HG02970 (cell line): ENCODE measurements around the gene RASGEF1B.

ENCODE experiments used
- ATAC-seq: cut with Tn5 transposase; IDR thresholded peaks from one replicate; pipeline ENCODE4 v1.9.1; 2021; ENCODE audit warnings: mild to moderate bottlenecking, moderate library complexity, moderate number of reproducible peaks; ENCODE audit not compliant: unreplicated experiment, low FRiP score

Gene RASGEF1B

DNA sequence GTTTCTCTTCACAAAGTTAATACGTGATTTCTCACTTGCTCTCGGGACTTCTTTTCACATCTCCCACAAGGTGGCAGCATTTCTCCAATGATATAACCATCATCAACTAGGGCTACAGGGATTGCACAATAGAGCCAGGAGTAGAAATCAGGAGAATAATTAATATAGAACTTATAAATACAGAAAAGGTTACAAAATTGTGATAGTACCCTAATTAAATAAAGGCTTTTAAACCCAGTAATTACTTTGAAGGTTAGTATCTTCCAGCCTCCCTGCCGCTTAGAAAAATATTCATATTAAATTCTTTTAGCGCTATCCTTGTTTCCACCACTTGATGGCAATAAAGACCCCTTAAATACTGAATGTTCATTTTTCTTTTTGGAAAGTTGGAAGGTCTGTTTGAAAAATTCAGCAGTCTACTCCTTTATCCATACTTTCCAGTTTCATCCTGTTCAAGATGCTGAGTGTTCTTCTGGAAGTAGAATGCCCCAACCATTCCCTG lies 65.8 kb downstream of the RASGEF1B start:
- ATAC-seq: peak; percentile 79

DNA sequence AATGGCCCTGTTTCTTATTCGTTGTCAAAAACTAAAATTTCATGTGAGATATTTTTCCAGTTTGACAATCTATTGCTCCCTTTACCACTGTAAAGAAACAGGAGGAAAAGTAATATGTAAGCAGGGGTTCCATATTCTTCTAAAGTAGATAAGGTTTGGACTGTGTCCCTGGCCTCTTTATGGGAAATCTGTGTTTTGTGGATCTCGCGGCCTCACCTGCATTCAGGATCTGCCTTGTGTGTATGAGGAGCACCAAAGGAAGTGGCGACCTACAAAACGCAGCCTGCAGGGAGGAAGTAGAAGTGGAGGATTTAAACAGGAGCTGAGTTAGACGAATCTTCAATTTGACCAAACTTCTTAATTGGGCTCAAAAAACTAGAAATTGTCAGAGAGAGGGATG lies 67.0 kb downstream of the RASGEF1B start:
- no peak for ATAC-seq

DNA sequence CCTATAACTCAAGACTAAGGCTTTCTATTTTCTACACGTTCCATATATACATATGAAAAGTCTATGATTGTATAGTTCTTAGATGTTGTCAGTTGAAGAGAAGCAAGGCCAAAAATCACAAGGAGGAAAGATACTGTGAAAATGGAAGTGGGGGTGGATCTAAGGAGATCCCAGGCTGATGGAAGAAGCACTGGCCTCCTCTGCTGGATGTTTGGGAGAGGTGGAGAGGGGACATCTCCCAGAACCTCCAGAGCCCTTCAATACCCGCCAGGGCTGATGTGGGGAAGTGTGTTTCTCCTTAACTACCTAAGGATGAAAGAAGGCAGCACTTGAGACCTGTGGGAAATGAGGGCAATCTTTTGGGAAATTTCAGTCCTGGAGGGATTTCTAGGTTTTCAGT lies 67.4 kb downstream of the RASGEF1B start:
- no peak for ATAC-seq

DNA sequence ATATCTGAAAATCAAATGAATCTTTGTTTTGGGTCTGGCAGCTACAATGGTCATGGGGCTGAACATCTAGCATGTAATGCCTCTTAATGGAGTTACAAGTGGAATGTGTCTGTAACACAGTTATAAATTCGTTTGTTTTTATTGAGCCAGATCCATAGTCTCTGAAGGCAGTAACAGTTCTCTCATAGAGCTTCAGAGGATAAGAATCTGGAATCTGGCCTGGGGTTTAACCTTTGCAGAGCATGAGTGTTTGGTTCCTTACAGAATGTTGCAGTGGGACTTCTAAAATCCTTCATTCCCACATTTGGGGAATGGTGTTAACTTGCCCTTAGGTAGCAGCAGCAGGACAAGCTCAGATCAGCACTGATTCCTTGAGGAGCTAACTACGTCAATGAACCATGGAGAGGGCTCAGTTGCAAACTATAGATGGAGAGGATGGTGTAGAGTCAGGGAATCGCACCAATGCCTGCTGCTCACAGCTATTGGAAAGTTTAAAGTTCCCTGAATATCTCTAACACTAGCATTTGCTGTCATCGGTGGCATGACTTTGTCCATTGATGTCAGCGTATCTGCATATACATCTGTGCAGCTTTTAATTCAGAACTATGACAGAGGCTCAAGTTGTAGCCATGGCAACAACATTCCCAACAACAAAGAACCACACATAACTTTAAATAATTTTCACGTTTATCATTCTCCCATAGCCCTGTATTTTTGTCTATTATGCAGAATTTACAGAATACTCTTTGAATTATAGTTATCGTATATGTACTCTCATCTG lies 72.2 kb downstream of the RASGEF1B start:
- no peak for ATAC-seq

DNA sequence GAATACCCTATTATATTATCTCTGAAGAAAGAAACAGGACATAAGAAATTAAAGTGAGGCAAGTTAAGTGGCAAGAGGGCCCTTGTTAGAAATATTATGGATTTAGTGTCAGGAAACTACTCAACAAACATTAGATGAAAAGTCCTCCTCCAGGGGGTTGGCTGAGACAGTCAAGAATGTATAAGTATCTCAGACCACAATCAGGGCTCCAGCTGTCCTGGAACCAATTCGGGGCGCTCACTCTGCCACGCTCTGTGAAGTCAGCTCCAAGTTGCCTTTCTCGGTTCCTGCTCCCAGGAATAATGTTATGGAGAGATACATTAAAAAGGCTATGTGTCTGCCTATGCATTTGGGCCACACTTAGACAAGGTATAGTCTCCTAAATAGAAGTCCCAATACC lies 73.3 kb downstream of the RASGEF1B start:
- ATAC-seq: no peak

DNA sequence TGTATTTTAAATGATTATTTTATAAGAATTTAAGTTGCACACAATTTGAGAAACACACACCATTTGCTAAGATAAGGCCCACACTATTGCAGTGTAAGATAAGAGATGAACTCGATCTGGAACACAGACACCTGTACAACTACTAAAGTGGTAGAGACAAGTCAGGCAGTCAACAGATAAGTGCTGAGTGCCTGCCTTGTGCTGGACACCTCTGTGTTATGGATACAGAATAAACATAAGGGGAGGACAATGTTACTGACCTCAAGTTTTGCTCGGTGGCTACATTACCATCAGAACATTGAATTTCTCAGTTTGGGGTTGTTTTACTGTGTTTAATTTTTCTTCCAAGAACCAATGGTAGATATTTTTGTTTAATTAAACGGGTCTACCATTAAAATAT lies 74.1 kb downstream of the RASGEF1B start:
- no peak for ATAC-seq

DNA sequence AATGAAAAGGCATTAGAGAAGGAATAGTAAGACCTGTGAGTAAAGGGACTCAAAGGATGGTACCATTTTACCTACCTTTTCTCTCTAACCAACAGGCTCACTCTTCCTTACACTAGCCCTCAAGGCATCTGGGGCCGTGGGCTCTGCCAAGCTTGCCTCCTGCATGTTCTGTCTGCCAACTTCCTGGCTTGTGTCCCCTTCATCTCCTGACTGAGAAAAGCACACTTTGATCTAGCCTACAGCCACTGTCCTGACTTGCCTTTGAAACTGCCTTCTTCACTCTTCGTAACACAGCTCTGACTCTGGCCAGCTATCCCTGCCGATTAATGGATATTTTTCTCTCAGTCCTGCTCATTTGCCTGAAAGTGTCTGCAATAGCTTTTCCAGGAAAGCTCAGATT lies 76.5 kb downstream of the RASGEF1B start:
- no peak for ATAC-seq

DNA sequence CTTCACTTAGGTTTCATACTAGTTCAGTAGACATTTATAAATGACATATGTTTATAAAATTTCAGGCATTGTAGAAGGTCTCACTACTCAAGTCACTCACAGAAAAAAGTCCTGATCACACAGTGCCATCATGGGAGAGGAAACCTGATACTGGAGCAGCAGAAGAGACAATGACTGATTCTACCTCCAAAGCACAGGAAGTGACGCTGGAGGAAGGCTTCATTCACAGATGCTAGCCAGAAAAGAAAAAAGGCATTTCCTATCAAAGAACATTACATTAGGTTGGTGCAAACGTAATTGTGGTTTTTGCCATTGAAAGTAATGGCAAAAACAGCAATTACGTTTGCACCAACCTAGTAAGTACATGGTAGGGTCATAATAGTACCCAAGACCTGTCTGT lies 79.5 kb downstream of the RASGEF1B start:
- no peak for ATAC-seq

DNA sequence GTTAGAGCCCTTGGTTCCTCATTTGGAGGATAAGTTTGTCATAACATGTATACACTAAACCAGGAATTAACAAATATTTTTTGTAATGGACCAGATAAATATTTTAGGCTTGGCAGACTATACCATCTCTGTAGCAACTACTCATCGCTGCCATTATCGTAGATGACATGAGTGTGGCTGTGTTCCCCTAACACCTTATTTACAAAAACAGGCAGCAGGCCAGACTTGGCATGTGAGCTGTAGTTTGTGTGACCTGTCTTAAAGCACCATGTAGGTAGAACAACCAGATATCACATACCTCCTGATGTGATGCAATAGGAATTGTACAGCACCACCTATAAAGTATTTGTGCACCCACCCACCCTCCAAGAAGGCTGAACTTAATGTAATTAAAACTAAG lies 82.0 kb downstream of the RASGEF1B start:
- no peak for ATAC-seq

DNA sequence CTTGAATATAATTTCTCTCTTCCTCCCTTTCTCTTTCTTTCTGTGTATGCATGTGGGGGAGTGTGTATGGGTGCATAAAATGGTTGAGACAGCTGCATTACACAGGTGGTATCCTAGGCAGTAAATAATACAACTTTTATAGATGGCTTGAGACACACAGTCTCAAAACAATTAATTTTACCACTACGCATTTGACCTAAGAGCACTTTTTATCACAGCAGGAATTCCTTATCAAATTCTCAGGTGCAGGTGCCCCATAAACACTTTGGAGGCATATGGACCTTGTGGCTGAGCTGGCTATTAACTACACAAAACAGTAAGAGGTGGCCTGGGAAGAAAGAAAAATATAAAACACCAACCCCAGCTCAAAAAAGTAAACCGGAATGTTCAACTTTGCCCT lies 91.3 kb downstream of the RASGEF1B start:
- ATAC-seq: no peak

DNA sequence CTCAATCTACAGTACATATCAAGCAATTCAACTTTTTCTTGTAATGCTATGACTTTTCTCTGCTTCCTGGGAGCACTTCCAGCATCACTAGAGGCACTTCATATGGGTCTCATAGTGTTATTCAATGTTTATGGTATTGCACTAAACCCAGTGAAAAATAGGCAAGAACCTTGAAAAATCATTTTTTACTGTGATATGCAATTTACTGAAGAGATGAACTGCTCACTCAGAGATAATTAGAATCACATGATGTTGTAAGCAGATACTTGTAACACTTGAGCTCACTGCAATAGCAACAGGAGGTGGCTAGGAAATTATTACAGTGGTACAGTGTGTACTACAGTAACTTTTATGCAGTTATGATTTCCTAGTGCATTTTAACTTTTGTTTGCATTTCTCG lies 93.3 kb downstream of the RASGEF1B start:
- no peak for ATAC-seq

DNA sequence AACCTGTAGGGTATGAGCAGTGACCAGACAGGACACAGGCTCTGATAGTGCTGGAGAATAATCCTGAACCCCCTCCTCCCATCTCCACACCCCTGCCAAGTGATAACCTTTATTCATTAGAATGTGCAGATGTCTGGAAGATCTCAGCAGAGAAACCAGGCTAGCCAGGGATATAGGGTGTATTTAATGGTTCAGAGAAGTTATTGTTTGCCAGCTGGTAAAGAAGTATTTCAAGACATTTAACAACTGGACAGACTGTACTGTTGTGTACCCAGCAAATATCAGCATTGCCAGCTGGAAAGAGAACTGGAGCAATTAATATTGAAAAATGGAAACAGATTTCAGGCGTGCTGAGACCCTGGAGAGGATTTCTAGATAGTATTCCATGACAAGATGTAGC lies 94.5 kb downstream of the RASGEF1B start:
- no peak for ATAC-seq

DNA sequence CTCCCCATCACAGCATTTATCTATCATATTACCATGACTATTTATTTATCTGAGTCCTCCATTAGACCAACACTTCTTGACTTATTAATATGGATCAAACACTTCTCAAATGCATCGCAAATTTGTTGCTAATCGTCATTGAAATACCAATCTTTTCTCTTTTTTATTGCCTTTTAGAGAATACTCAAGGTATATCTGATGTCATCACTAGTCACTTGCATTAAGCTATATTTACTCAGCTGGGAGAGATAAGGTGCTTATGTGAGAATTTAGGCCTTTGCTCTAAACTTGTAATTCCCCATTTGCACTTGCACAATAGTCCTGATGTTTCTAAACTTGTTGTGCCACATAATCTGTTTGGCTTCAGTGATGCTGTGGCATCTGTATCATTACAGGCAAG lies 95.0 kb downstream of the RASGEF1B start:
- no peak for ATAC-seq
